ENCODE results near the gene CRISPLD2. TPM values are rescaled to one million over a fixed set of nuclear protein-coding genes. Genes with fewer than 3 reads are reported as not detected.

CRISPLD2 gene
- total RNA-seq, 2 experiments from 2014 or later: 0.47 to 0.99 TPM

- Histone ChIP-seq H3K36me3 (ENCODE audit: insufficient read depth, low read length) (no peaks in the 10 kb centered on the region), H3K79me2 (ENCODE audit: insufficient read depth, low read depth, low read length) (no peaks in the 10 kb centered on the region), H3K9me2 (ENCODE audit: insufficient read depth, low read length) (no peaks in the 10 kb centered on the region), H3K4me3 (ENCODE audit: low read depth, low read length, poor library complexity, severe bottlenecking) (no peak overlapping the region), H3K9me3 (ENCODE audit: low read length) (no peaks in the 10 kb centered on the region), H3K4me1 (ENCODE audit: insufficient read depth, low read length, poor library complexity, severe bottlenecking) (no peaks in the 10 kb centered on the region), H3K4me2 (ENCODE audit: low read length) (no peak overlapping the region), H2AFZ (ENCODE audit: low read length) (no peak overlapping the region), H4K20me1 (ENCODE audit: insufficient read depth, low read length) (no peaks in the 10 kb centered on the region), H3K27ac (ENCODE audit: low read depth, low read length, poor library complexity, severe bottlenecking) (no peak overlapping the region)
- BruUV-seq (replicated peaks): no TSS peak
- no peak for DNase-seq (ENCODE audit: low spot score)
- intact Hi-C loops (cut with micrococcal nuclease; ENCODE audit: unreplicated experiment): no loop called here
- ChIA-PET CTCF (ENCODE audit: unreplicated experiment) (no interaction called here), POLR2A (interaction anchor here (0.6 kb wide), 1 partner anchor 30 kb away, joined by 3 read pairs; no protein-coding TSS in a partner anchor)
- TF ChIP-seq, protein P1, sequence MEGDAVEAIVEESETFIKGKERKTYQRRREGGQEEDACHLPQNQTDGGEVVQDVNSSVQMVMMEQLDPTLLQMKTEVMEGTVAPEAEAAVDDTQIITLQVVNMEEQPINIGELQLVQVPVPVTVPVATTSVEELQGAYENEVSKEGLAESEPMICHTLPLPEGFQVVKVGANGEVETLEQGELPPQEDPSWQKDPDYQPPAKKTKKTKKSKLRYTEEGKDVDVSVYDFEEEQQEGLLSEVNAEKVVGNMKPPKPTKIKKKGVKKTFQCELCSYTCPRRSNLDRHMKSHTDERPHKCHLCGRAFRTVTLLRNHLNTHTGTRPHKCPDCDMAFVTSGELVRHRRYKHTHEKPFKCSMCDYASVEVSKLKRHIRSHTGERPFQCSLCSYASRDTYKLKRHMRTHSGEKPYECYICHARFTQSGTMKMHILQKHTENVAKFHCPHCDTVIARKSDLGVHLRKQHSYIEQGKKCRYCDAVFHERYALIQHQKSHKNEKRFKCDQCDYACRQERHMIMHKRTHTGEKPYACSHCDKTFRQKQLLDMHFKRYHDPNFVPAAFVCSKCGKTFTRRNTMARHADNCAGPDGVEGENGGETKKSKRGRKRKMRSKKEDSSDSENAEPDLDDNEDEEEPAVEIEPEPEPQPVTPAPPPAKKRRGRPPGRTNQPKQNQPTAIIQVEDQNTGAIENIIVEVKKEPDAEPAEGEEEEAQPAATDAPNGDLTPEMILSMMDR (conservative IDR thresholded peaks at IDR 0.05; ENCODE audit: low read length): no peak
- no peak for TF ChIP-seq EZH2phosphoT487 (IDR thresholded peaks at IDR 0.05; ENCODE audit: borderline replicate concordance, low read depth, low read length)
Observed at GRCh38 chr16:84833542-84834402, 14.0 kb downstream of the CRISPLD2 start.

GRCh38 chr16:84834403-84834772, 14.6 kb downstream of the CRISPLD2 start:
- POLR2A ChIA-PET: no interaction called here
- Histone ChIP-seq H2AFZ (ENCODE audit: low read length) (no peak overlapping the region), H4K20me1 (ENCODE audit: insufficient read depth, low read length) (no peaks in the 10 kb centered on the region), H3K9me3 (ENCODE audit: low read length) (no peaks in the 10 kb centered on the region), H3K4me2 (ENCODE audit: low read length) (no peak overlapping the region), H3K9me2 (ENCODE audit: insufficient read depth, low read length) (no peaks in the 10 kb centered on the region), H3K4me3 (ENCODE audit: low read depth, low read length, poor library complexity, severe bottlenecking) (no peak overlapping the region), H3K27ac (ENCODE audit: low read depth, low read length, poor library complexity, severe bottlenecking) (no peak overlapping the region), H3K4me1 (ENCODE audit: insufficient read depth, low read length, poor library complexity, severe bottlenecking) (no peaks in the 10 kb centered on the region), H3K79me2 (ENCODE audit: insufficient read depth, low read depth, low read length) (no peaks in the 10 kb centered on the region), H3K36me3 (ENCODE audit: insufficient read depth, low read length) (no peaks in the 10 kb centered on the region)
- DNase-seq (ENCODE audit: low spot score): no peak
- no TSS peak for BruUV-seq (replicated peaks)
- CTCF ChIA-PET (ENCODE audit: unreplicated experiment): no interaction called here
- intact Hi-C loops (cut with micrococcal nuclease; ENCODE audit: unreplicated experiment): no loop called here
- no peak for TF ChIP-seq EZH2phosphoT487 (IDR thresholded peaks at IDR 0.05; ENCODE audit: borderline replicate concordance, low read depth, low read length)
- TF ChIP-seq, protein P1 (conservative IDR thresholded peaks at IDR 0.05; ENCODE audit: low read length): no peak

GRCh38 chr16:84836234-84836647, 16.5 kb downstream of the CRISPLD2 start:
- Histone ChIP-seq H3K4me1 (ENCODE audit: insufficient read depth, low read length, poor library complexity, severe bottlenecking) (no peaks in the 10 kb centered on the region), H3K4me2 (ENCODE audit: low read length) (no peak overlapping the region), H3K27ac (ENCODE audit: low read depth, low read length, poor library complexity, severe bottlenecking) (no peak overlapping the region), H3K9me3 (ENCODE audit: low read length) (no peaks in the 10 kb centered on the region), H3K4me3 (ENCODE audit: low read depth, low read length, poor library complexity, severe bottlenecking) (no peak overlapping the region), H4K20me1 (ENCODE audit: insufficient read depth, low read length) (no peaks in the 10 kb centered on the region), H2AFZ (ENCODE audit: low read length) (no peak overlapping the region), H3K9me2 (ENCODE audit: insufficient read depth, low read length) (no peaks in the 10 kb centered on the region), H3K79me2 (ENCODE audit: insufficient read depth, low read depth, low read length) (no peaks in the 10 kb centered on the region), H3K36me3 (ENCODE audit: insufficient read depth, low read length) (no peaks in the 10 kb centered on the region)
- no peak for DNase-seq (ENCODE audit: low spot score)
- no TSS peak for BruUV-seq (replicated peaks)
- intact Hi-C loops (cut with micrococcal nuclease; ENCODE audit: unreplicated experiment): no loop called here
- TF ChIP-seq EZH2phosphoT487 (IDR thresholded peaks at IDR 0.05; ENCODE audit: borderline replicate concordance, low read depth, low read length): no peak
- TF ChIP-seq, protein P1 (conservative IDR thresholded peaks at IDR 0.05; ENCODE audit: low read length): no peak
- ChIA-PET CTCF (ENCODE audit: unreplicated experiment) (no interaction called here), POLR2A (no interaction called here)

All from OCI-LY7 (cell line).